ENCODE data around the gene DUSP22. TPM values are rescaled to one million over a fixed set of nuclear protein-coding genes. Genes with fewer than 3 reads are reported as not detected.

Gene DUSP22
- total RNA-seq, 2 donors from 2014 or later, result 20.5 to 24.5 TPM

DNA sequence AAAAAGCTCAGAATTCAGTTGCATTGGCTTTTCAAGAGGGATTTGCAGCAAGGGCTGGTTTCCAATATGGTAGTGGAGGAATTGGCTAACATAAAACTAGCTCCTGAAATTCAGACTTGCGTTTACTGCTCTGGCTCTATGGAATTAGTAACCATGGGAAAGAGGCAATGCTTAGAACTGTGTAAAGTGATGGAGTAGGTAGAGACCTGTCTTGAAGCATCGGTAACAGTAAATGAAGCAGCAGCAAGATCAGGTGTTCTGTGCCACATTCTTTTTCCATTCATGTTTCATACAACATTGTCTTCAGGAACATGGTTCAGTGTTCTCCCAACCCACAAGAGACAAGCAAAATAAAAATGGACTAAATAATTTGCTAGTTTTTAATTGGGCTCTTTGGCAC is 105.8 kb downstream of the DUSP22 start:
- peaks cover 20% of the 10 kb centered on the region for H3K27me3 ChIP-seq
- H3K4me1 ChIP-seq, result no peaks in the 10 kb centered on the region
- TF ChIP-seq, protein P1, sequence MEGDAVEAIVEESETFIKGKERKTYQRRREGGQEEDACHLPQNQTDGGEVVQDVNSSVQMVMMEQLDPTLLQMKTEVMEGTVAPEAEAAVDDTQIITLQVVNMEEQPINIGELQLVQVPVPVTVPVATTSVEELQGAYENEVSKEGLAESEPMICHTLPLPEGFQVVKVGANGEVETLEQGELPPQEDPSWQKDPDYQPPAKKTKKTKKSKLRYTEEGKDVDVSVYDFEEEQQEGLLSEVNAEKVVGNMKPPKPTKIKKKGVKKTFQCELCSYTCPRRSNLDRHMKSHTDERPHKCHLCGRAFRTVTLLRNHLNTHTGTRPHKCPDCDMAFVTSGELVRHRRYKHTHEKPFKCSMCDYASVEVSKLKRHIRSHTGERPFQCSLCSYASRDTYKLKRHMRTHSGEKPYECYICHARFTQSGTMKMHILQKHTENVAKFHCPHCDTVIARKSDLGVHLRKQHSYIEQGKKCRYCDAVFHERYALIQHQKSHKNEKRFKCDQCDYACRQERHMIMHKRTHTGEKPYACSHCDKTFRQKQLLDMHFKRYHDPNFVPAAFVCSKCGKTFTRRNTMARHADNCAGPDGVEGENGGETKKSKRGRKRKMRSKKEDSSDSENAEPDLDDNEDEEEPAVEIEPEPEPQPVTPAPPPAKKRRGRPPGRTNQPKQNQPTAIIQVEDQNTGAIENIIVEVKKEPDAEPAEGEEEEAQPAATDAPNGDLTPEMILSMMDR (IDR thresholded peaks at IDR 0.05), result no peak
- H3K4me3 ChIP-seq, result no peak overlapping the region
- no peak overlapping the region for H3K9ac ChIP-seq (ENCODE audit: low read depth in 2 of 2, low read length in 2 of 2)
- DNase-seq, result no peak
- no peak overlapping the region for H3K27ac ChIP-seq
- no peaks in the 10 kb centered on the region for H3K36me3 ChIP-seq
- intact Hi-C loops (cut with DNase I), result no loop called here
- no peaks in the 10 kb centered on the region for H3K9me3 ChIP-seq

DNA sequence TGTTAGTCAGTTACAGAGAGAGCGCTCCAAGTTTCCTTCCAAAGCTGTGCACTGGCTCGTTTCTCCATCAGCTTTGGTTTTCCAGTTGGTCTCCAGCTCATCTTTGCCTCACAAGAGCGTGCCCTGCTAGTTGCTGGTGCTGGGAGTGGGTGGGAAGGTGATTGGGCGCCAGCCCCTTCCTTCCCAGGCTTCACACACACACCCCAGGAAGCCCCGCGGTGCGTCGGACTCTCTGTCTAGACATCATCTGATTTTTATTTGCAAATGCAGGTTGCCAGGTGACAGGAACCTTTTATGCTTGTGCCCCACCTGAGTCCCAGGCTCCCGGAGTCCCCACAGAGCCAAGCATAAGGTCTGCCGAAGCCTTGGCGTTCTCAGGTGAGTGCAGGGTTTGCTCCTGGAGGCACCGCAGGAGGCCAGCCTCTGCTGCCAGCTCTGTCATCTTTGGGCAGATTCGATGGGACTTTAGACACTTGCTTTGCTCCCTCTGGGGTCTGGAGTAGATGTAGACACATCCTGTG is 106.3 kb downstream of the DUSP22 start:
- TF ChIP-seq, protein P1 (IDR thresholded peaks at IDR 0.05), result no peak
- H3K9ac ChIP-seq (ENCODE audit: low read depth in 2 of 2, low read length in 2 of 2), result no peak overlapping the region
- H3K27ac ChIP-seq, result no peak overlapping the region
- intact Hi-C loops (cut with DNase I), result no loop called here
- no peak overlapping the region for H3K4me3 ChIP-seq
- DNase-seq, result no peak
- no peaks in the 10 kb centered on the region for H3K9me3 ChIP-seq
- H3K4me1 ChIP-seq, result no peaks in the 10 kb centered on the region
- H3K27me3 ChIP-seq, result peaks cover 14% of the 10 kb centered on the region
- no peaks in the 10 kb centered on the region for H3K36me3 ChIP-seq

DNA sequence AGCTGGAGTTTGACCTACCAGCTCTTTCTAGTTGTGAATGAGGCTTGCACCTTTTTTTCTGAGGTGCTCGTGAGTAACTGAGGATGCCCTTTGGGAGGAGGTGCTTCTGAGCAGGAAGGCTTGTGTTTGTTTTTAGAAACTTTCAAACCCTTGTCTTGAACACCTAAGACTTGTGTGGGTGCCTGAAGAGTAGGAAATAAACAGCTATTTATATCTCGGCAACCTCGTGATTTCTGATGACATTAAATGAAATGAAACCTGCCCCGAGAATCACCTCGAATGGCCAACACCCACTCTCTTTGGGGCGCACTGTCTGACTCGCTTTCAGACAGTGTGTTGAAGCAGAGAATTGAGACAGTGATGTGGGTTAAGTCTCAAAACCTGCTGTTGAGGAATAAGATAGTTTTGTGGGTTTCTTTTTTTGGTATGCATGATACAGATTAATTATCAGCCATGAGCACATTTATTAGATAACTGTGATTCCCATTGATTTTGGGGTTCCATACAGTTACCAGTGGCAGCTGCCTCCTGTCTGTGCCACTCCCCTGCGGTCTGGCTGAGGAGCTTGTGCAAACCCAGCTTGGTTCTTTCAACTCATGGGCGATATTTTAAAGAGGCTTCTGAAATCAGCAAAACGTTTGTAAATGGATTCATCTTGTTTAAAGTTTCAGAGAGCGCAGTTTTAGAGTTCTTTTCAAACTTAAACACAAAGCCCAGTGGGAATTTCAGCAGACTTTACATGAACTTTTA is 107.7 kb downstream of the DUSP22 start:
- Histone ChIP-seq H3K27me3 (peaks cover 3% of the 10 kb centered on the region), H3K36me3 (no peaks in the 10 kb centered on the region), H3K27ac (no peak overlapping the region), H3K9ac (ENCODE audit: low read depth in 2 of 2, low read length in 2 of 2) (no peak overlapping the region), H3K4me3 (no peak overlapping the region), H3K4me1 (no peaks in the 10 kb centered on the region), H3K9me3 (no peaks in the 10 kb centered on the region)
- intact Hi-C loops (cut with DNase I), result no loop called here
- DNase-seq, result no peak
- TF ChIP-seq, protein P1 (IDR thresholded peaks at IDR 0.05), result no peak

DNA sequence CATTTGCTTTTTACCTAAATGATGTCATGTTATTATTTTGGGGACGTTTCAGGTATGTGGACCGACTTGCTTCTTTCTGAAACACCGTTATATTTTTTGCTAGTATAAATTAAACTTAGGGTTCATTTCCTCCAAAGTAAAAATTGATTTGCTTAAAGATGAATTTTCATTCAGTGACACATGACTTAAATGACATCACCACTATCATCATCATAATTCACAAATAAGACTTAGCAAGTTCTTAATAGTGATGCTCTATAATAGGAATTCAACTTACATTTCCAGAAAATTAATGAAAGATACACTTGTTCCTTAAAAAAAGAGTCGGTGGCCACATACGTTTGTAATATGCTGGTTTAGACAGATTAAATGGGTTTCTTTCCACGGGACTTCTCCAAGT is 108.5 kb downstream of the DUSP22 start:
- intact Hi-C loops (cut with DNase I), result no loop called here

More for the DNA sequence above, 108.5 kb downstream of the DUSP22 start:
- Histone ChIP-seq H3K9ac (ENCODE audit: low read depth in 2 of 2, low read length in 2 of 2) (no peak overlapping the region), H3K4me3 (no peak overlapping the region), H3K27me3 (peaks cover under 1% of the 10 kb centered on the region), H3K36me3 (no peaks in the 10 kb centered on the region), H3K9me3 (no peaks in the 10 kb centered on the region), H3K4me1 (no peaks in the 10 kb centered on the region), H3K27ac (no peak overlapping the region)
- no peak for DNase-seq
- TF ChIP-seq, protein P1 (IDR thresholded peaks at IDR 0.05), result no peak

Other genes starting within 250 kb of the DUSP22 start
- 1 to 10 TPM; 4.7 to 8.8 TPM for gene IRF4, start 99.3 kb downstream of the DUSP22 start, total RNA-seq

Measured in colonic mucosa (tissue), 4 donors.